Cardiac muscle cell (in vitro differentiated cells and primary cell): ENCODE results near the gene ADK. TPM values are rescaled to one million over a fixed set of nuclear protein-coding genes. Genes with fewer than 3 reads are reported as not detected.
A peak's percentile ranks its signal among the peaks of the same experiment; 100 is the strongest.

Experiments used
- DNase-seq, 2 donors: peaks; one replicate each; pipeline versions ENCODE4 v3.0.0 to v3.0.0-alpha.2; 2010 to 2017; ENCODE audit warnings: low read depth in 1 of 2, low spot score in 1 of 2
- H3K27ac ChIP-seq: fragments of 200-600 bp; sonication (generic); 2 replicates; pipeline ENCODE4 v1.5.1; 2016
- H3K27me3 ChIP-seq: fragments of 200-600 bp; sonication (generic); 2 replicates; pipeline ENCODE4 v1.6.0; 2016; ENCODE audit warnings: control low read depth
- H3K36me3 ChIP-seq: fragments of 200-600 bp; sonication (generic); 2 replicates; pipeline ENCODE4 v1.5.1; 2016; ENCODE audit warnings: control low read depth
- H3K4me1 ChIP-seq: fragments of 200-600 bp; sonication (generic); 2 replicates; pipeline ENCODE4 v1.8.1; 2017; ENCODE audit warnings: low read depth, mild to moderate bottlenecking, mixed run types
- H3K4me3 ChIP-seq: fragments of 200-600 bp; sonication (generic); 2 replicates; pipeline ENCODE4 v1.5.1; 2016; ENCODE audit warnings: mild to moderate bottlenecking
- H3K9me3 ChIP-seq: fragments of 200-600 bp; sonication (generic); 2 replicates; pipeline ENCODE4 v1.5.1; 2017; ENCODE audit warnings: low read depth, mild to moderate bottlenecking, control low read depth
- polyA plus RNA-seq: library from polyadenylated mRNA; unstranded; fragments of >200 nt; fragmentation: Nextera tagmentation; extraction: Ambion mirVana; gene quantifications from 2 replicates; pipeline ENCODE4 v1.2.1, GENCODE V29; 2016
- total RNA-seq: library from RNA; depleted of rRNA; stranded (reverse); fragments of >200 nt; gene quantifications from 2 replicates; pipeline ENCODE4 v1.2.3, GENCODE V29; 2016
- TF ChIP-seq, protein P1 (sequence below): IDR thresholded peaks from 2 replicates; pipeline ENCODE4 v1.5.1; 2012; ENCODE audit warnings: low read depth, mild to moderate bottlenecking, low read length

Gene ADK
- total and polyA plus RNA-seq, 2 experiments from 2014 or later, result 24.8 to 57.4 TPM

DNA sequence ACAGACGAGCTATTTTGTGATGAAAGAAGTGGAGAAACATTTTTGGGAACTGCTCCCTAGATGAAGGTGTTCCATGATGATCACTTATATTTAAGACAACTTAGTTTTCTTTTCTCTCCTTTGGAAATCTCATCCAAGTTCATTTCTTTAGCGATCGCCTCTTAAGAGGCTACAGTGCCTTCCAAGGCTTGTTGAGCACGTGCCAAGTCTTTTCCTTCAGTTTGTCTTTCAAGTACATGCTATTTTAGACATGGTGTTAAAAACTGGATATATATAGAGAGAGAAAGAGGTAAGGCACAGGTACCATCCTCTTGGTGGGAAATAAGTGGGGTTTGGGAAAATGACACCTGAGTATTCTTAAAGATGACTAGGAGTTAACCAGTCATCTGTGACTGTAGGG, 2.7 kb downstream of the ADK start:
- peak in 1 of 2 donors; percentile 13 for DNase-seq
- H3K4me1 ChIP-seq, result peaks cover 39% of the 10 kb centered on the region
- H3K27me3 ChIP-seq, result no peaks in the 10 kb centered on the region
- H3K27ac ChIP-seq, result peak overlapping the region; percentile 62
- H3K4me3 ChIP-seq, result peak overlapping the region; percentile 67
- H3K36me3 ChIP-seq, result no peaks in the 10 kb centered on the region
- TF ChIP-seq, protein P1, sequence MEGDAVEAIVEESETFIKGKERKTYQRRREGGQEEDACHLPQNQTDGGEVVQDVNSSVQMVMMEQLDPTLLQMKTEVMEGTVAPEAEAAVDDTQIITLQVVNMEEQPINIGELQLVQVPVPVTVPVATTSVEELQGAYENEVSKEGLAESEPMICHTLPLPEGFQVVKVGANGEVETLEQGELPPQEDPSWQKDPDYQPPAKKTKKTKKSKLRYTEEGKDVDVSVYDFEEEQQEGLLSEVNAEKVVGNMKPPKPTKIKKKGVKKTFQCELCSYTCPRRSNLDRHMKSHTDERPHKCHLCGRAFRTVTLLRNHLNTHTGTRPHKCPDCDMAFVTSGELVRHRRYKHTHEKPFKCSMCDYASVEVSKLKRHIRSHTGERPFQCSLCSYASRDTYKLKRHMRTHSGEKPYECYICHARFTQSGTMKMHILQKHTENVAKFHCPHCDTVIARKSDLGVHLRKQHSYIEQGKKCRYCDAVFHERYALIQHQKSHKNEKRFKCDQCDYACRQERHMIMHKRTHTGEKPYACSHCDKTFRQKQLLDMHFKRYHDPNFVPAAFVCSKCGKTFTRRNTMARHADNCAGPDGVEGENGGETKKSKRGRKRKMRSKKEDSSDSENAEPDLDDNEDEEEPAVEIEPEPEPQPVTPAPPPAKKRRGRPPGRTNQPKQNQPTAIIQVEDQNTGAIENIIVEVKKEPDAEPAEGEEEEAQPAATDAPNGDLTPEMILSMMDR, result no peak
- no peaks in the 10 kb centered on the region for H3K9me3 ChIP-seq

DNA sequence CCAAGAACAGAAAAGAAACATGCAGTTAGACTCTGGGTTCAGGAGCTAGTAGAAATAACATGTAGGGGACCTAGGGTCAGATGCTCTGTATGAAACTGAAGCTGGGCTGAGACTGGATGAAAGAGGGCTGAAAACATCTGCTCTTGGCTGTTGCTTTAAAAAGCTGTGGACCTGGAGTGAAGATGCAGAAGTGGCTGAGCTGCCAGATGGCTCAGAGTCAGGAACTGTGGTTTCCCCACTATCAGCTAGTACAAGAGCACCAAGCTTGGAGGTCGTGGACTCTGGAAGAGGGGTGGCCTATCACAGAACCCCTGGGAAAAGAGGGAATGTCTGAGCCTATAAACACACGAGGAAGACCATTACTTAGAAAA, 5.9 kb downstream of the ADK start:
- DNase-seq, result peak; percentile 56 to 84
- H3K4me3 ChIP-seq, result no peak overlapping the region
- peak overlapping the region; percentile 0 for H3K27ac ChIP-seq
- H3K27me3 ChIP-seq, result no peaks in the 10 kb centered on the region
- TF ChIP-seq, protein P1, result no peak
- H3K9me3 ChIP-seq, result no peaks in the 10 kb centered on the region
- peaks cover 33% of the 10 kb centered on the region for H3K4me1 ChIP-seq
- no peaks in the 10 kb centered on the region for H3K36me3 ChIP-seq

DNA sequence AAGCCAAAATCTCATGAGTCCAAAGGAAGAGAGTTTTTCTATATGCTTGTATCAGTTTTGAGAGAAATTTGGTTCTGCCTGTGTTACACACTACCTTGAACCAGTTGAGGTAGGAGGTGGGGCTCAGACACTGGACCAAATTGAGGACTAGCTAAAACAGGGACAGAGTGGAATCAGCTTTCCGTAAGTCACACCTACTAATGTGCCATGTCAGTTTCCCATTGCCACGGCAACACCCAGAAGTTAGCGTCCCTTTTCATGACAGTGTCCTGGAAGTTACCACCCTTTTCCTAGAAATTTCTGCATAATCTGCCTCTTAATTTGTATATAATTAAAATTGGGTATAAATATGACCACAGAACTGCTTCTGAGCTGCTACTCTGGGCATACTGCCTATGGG, 9.0 kb downstream of the ADK start:
- no peaks in the 10 kb centered on the region for H3K9me3 ChIP-seq
- H3K4me3 ChIP-seq, result no peak overlapping the region
- H3K4me1 ChIP-seq, result peaks cover 11% of the 10 kb centered on the region
- H3K36me3 ChIP-seq, result no peaks in the 10 kb centered on the region
- H3K27ac ChIP-seq, result no peak overlapping the region
- TF ChIP-seq, protein P1, result no peak
- no peak for DNase-seq
- no peaks in the 10 kb centered on the region for H3K27me3 ChIP-seq

DNA sequence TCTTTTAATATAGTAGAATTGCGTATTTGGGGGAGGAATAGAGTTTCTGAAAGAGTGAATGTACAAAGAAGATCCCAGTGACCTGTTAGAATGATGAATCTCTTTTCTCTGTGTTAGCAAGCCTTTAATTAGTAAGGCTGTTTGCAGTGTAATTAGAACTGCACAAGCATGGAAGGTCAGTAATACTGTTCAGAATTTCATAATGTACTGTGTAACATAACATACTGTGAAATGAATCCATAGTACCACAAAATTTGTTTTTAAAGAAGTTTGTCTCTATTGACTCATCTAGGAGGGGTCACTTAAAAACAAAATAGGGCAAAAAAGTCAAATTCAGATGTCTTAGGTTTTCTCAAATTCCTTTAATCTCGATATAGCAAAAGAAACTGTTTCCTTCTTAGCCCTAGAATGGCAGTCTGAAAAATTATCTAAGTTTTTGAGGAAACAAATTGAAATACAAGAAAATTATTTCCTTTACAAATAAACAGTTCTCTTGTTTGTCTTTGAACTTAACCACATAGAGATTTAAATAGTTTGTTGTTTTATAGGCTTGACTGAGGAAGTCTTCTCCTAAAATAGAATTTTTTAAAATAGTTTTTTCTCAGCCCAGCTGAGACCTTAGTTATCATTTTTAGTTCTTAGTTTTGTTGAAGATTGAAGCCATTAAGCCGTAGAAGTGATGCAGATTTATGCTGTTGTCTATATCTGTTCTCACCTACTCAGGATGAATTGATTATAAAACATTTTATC, 12.5 kb downstream of the ADK start:
- no peaks in the 10 kb centered on the region for H3K9me3 ChIP-seq
- H3K27me3 ChIP-seq, result no peaks in the 10 kb centered on the region
- no peak for DNase-seq
- H3K4me3 ChIP-seq, result no peak overlapping the region
- H3K36me3 ChIP-seq, result no peaks in the 10 kb centered on the region
- no peaks in the 10 kb centered on the region for H3K4me1 ChIP-seq
- TF ChIP-seq, protein P1, result no peak
- H3K27ac ChIP-seq, result no peak overlapping the region

DNA sequence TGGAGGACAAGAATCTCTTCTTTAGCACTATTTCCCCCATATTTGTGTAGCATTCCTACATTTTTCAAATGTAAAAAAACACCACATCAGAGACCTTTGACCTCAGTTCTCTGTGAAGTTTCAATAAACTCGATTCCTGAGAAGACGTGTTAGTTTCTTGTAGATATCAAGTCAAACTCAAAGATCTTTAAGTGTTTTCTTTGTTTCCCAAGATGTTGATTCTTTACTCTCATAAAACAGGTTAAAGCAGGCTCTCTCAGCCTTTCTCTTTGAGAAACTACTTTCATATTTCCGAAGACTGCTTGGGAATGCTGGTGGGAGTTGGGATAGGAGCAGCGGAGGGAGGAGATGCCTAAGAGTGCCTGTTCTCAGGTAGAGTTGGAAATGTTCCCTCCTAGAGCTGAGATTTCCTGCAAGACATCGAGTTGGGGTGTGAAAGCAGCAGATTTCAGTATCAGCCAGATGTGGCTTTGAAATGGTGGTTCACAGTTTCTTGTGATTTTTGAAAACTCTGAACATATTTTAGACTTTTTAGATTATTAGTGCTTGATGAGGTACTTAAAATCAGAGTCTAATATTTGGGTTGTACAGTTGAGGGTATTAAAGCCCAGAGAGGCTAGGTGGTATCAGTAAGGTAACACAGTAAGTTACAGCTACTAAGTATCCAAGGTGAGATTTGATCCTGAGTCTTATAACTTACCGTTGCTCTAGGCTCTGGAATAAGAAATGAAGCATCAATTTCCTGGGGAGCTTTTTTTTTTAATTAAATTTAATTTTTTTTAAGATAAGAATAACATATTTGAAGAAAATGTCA, 13.9 kb downstream of the ADK start:
- Histone ChIP-seq H3K27me3 (no peaks in the 10 kb centered on the region), H3K4me3 (no peak overlapping the region), H3K9me3 (no peaks in the 10 kb centered on the region), H3K4me1 (no peaks in the 10 kb centered on the region), H3K27ac (no peak overlapping the region), H3K36me3 (no peaks in the 10 kb centered on the region)
- no peak for DNase-seq
- TF ChIP-seq, protein P1, result no peak
